ENCODE results near the gene ALG12. TPM values are rescaled to one million over a fixed set of nuclear protein-coding genes. Genes with fewer than 3 reads are reported as not detected.
"Not testable (repeated sequence)": the region's sequence is repeated elsewhere in the genome, so short reads cannot be mapped to it uniquely, and the experiment has no call there.

Gene ALG12
- total RNA-seq, 1 experiment from 2014 or later: 19.6 TPM

DNA sequence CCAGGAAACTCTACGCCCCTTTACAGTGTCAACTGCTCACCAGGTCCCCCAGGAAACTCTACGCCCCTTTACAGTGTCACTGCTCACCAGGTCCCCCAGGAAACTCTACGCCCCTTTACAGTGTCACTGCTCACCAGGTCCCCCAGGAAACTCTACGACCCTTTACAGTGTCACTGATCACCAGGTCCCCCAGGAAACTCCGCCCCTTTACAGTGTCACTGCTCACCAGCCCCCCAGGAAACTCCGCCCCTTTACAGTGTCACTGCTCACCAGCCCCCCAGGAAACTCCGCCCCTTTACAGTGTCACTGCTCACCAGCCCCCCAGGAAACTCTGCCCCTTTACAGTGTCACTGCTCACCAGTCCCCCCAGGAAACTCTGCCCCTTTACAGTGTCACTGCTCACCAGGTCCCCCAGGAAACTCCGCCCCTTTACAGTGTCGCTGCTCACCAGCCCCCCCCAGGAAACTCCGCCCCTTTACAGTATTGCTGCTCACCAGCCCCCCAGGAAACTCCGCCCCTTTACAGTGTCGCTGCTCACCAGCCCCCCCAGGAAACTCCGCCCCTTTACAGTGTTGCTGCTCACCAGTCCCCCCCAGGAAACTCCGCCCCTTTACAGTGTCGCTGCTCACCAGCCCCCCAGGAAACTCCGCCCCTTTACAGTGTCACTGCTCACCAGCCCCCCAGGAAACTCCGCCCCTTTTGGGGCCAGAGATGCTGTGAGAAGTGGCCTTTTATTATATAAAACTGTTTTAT lies 27.0 kb upstream of the ALG12 start:
- not testable (repeated sequence) for H3K4me3 ChIP-seq; H3K27ac ChIP-seq; DNase-seq (ENCODE audit: low read depth in 1 of 2, low spot score in 2 of 2); H3K9me3 ChIP-seq (replicated peaks); H3K27me3 ChIP-seq (replicated peaks); H3K36me3 ChIP-seq; H3K4me1 ChIP-seq (replicated peaks)

DNA sequence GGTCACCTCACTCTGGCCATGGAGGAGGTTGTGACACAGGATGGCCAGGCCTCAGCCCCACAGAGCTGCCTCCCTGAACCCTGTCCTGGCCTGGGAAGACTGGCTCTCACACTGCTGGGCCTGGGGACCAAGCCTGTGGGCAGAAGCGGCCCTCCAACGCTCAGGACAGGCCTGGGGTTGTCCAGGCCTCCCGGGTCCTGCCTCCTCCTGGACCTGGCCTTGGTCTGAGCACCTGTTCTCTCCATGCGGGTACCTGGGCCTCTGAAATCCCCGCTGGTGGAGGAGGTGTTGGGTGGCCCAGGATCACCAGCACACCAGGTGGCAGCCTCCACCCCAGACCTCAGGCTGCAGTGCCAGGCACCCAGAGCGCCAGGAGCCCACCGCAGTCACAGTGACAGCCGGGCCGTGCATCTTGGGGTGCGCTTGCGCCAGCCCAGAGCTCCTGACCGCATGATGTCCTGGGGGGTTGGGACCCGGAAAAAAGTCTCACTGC lies 26.2 kb upstream of the ALG12 start:
- no peaks in the 10 kb centered on the region for H3K36me3 ChIP-seq
- no peak overlapping the region for H3K27ac ChIP-seq
- no peaks in the 10 kb centered on the region for H3K4me1 ChIP-seq (replicated peaks)
- no peaks in the 10 kb centered on the region for H3K27me3 ChIP-seq (replicated peaks)
- H3K9me3 ChIP-seq (replicated peaks): no peaks in the 10 kb centered on the region
- no peak overlapping the region for H3K4me3 ChIP-seq
- no peak for DNase-seq (ENCODE audit: low read depth in 1 of 2, low spot score in 2 of 2)

DNA sequence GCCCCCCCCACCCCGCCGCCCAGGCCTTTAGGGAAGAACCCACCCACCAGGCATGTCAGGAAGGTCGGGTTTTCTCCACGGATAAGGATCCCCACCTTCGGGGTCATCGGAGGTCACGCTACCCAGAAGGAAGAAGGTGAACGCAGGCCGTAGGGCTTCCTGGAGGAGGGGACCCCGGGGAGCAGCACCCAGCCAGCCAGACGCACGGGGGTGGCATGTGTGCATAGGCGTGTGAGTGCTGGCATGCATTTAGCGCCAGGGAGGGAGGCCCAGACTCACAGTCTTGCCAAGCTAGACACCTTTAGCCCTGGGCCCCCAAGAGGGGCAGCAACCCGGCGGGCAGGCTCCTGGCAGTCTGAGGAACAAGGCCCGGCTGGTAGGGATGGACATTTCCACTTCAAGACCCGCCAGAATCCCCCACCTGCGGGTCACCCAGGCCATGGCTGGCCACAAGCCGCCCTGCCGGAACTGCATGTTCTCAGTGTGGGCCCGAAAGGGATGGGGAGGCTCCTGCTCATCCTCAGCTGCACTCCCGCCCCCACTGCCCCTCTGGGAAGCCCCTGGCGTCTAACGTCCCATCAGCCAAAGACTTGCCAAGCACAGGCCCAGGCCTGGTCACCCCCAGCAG lies 25.6 kb upstream of the ALG12 start:
- H3K4me3 ChIP-seq: no peak overlapping the region
- no peaks in the 10 kb centered on the region for H3K36me3 ChIP-seq
- H3K4me1 ChIP-seq (replicated peaks): no peaks in the 10 kb centered on the region
- no peaks in the 10 kb centered on the region for H3K9me3 ChIP-seq (replicated peaks)
- H3K27ac ChIP-seq: no peak overlapping the region
- H3K27me3 ChIP-seq (replicated peaks): no peaks in the 10 kb centered on the region
- no peak for DNase-seq (ENCODE audit: low read depth in 1 of 2, low spot score in 2 of 2)

DNA sequence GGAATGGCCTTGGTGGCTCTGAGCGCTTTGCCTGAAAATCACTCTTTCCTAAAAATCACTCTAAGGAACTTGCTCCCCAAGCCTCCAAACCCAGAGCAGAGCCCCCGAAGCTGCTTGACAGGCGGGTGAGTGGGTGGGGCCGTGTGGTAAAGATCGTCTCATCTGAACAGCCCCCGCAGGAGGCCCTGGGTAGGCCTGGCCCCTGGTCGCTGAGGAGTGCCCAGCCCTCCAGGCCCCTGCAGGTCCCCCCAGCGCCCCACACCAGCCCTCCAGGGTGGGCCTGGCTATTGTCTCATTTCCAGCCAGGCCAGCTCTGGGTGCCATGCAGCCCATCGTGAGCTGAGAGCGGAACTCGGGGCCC lies 25.1 kb upstream of the ALG12 start:
- H3K9me3 ChIP-seq (replicated peaks): no peaks in the 10 kb centered on the region
- no peak for DNase-seq (ENCODE audit: low read depth in 1 of 2, low spot score in 2 of 2)
- H3K36me3 ChIP-seq: no peaks in the 10 kb centered on the region
- no peaks in the 10 kb centered on the region for H3K27me3 ChIP-seq (replicated peaks)
- no peak overlapping the region for H3K27ac ChIP-seq
- no peaks in the 10 kb centered on the region for H3K4me1 ChIP-seq (replicated peaks)
- H3K4me3 ChIP-seq: no peak overlapping the region

DNA sequence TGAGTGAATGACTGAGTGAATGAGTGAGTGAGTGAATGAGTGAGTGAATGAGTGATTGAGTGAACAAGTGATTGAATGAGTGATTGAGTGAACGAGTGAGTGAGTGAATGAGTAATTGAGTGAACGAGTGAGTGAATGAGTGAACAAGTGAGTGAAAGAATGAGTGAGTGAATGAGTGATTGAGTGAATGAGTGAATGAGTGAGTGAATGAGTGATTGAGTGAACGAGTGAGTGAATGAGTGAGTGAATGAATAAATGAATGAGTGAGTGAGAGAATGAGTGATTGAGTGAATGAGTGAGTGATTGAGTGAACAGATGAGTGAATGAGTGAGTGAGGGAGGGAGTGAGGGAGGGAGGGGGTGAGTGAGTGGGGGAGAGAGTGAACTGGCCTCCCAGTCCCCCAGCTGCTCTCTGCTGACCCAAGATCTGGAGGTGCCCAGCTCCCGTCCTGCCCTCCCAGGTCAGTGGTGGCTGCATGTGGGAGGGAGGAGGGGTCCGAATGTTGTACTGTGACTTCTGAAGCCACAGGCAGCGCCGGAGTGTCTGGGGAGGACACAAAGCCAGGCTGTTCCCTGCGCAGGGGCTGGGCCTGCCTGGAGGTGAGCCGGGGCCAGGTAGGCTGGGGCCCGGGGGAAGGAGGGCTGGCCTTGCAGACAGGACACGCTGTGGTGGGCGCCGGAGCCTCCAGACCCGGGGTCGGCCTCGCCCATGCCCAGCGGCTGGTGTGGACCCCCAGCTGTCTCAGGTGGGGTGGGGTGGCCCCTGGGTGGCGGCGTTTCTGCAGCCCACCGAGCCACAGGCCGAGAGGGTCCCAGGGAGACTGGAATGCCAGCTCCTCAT lies 24.5 kb upstream of the ALG12 start:
- no peaks in the 10 kb centered on the region for H3K9me3 ChIP-seq (replicated peaks)
- H3K36me3 ChIP-seq: no peaks in the 10 kb centered on the region
- no peak overlapping the region for H3K4me3 ChIP-seq
- DNase-seq (ENCODE audit: low read depth in 1 of 2, low spot score in 2 of 2): no peak
- H3K4me1 ChIP-seq (replicated peaks): no peaks in the 10 kb centered on the region
- no peak overlapping the region for H3K27ac ChIP-seq
- H3K27me3 ChIP-seq (replicated peaks): no peaks in the 10 kb centered on the region

DNA sequence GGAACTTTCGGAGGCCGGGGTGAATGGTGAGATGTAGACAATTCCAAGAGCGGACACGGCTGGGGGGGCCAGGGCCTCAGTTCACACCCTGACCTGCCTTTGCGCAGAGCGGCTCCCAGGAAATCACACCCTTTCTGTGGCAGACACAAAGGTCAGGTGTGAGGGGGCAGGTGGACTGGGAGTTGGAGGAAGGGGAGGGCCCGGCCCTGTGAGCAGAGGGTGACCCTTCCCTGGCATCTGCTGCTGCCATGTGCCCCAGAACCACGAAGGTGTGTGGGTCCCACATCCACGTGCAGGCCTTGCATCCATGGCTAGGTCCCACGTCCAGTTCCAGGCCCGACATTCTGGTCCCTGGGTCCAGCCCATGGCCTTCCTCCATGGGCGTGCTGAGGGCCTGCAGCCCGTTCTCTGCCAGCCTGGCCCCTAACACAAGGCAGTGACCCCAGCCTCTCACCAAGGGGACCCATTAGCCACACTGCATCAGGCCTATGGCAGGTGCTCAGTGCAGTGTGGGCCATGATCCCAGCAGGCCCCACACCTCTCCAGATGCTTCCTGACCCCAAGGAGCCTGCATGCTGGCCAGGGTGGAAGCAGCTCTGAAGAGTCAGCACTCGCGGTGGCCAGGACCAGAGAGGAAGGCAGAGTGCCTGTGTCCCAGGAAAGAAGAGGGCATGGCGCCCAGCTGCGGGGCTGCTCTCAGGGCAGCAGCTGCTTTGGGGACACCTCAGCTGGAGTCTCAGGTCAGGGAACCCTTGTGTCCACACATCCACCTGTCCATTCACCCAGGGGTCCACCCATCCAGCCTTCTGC lies 23.5 kb upstream of the ALG12 start:
- H3K36me3 ChIP-seq: no peaks in the 10 kb centered on the region
- 0 out of 2 replicates have a peak, but pooled peaks cover 1% of the 10 kb centered on the region for H3K4me1 ChIP-seq (replicated peaks)
- no peaks in the 10 kb centered on the region for H3K9me3 ChIP-seq (replicated peaks)
- H3K27ac ChIP-seq: no peak overlapping the region
- H3K4me3 ChIP-seq: no peak overlapping the region
- no peak for DNase-seq (ENCODE audit: low read depth in 1 of 2, low spot score in 2 of 2)
- no peaks in the 10 kb centered on the region for H3K27me3 ChIP-seq (replicated peaks)

DNA sequence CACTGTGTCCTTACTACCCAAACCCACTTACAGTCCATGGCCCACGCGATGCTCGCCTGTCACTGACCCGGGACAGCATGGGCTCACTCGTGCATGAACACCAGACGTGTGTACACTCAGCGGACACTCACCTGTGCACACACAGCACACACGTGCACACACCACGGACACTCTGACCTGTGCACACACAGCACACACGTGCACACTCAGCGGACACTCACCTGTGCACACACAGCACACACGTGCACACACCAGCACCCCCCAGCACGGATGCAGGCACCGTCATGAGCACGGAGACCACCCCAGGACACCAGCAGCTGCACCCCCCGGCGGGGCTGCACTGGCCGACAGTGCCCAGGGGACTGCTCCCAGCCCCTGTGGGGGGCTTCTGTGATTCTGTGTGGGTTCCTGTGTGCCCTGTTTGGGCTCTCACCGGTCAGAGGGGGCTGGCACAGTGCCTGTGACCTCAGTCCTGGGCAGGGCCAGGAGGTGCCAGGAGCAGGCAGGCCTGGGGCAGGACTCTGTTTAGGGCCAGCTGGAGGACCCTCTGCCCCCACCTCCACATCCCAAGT lies 20.4 kb upstream of the ALG12 start:
- Histone ChIP-seq H3K9me3 (replicated peaks) (no peaks in the 10 kb centered on the region), H3K27ac (no peak overlapping the region), H3K4me3 (no peak overlapping the region), H3K4me1 (replicated peaks) (peaks cover 19% of the 10 kb centered on the region), H3K27me3 (replicated peaks) (no peaks in the 10 kb centered on the region), H3K36me3 (no peaks in the 10 kb centered on the region)
- no peak for DNase-seq (ENCODE audit: low read depth in 1 of 2, low spot score in 2 of 2)

DNA sequence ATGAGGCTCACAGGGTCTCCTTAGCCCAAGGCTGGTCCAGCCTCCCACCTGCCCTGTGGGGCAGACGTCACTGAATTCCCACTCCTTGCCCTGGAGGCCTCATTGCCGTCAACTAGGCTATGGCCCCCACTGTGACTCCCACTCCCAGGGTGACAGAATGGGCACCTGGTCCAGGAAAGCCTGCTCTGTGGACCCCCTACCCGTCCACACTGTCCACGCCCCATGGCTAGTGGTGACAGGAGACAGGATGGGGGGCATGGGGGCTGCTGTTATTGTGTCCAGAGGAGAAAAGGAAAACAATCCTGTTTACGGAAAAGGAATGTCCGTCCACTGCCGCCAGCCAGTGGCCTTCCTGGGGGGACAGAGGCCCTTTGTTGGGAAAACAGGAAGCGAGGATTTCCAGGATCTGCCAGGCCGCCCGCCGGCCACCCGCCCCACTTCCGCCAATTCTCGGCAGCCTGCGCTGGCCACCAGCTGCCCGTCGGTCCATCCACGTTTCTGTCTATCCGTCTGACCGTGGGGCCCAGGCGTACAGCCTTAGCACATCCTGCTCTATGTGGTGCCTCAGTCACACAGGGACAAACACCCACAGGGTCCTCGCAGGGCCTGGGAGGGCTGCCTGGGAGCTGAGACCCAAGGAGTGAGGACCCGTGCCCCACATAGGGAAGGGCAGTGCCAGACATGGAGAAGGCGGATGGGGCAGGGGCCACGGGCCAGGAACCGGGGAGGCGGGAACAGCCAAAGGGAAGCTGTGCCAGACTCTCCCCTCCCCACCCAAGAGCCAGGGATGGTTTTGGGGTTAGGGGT lies 19.7 kb upstream of the ALG12 start:
- Histone ChIP-seq H3K27me3 (replicated peaks) (no peaks in the 10 kb centered on the region), H3K4me3 (no peak overlapping the region), H3K4me1 (replicated peaks) (peaks cover 19% of the 10 kb centered on the region), H3K36me3 (no peaks in the 10 kb centered on the region), H3K27ac (no peak overlapping the region), H3K9me3 (replicated peaks) (no peaks in the 10 kb centered on the region)
- no peak for DNase-seq (ENCODE audit: low read depth in 1 of 2, low spot score in 2 of 2)

DNA sequence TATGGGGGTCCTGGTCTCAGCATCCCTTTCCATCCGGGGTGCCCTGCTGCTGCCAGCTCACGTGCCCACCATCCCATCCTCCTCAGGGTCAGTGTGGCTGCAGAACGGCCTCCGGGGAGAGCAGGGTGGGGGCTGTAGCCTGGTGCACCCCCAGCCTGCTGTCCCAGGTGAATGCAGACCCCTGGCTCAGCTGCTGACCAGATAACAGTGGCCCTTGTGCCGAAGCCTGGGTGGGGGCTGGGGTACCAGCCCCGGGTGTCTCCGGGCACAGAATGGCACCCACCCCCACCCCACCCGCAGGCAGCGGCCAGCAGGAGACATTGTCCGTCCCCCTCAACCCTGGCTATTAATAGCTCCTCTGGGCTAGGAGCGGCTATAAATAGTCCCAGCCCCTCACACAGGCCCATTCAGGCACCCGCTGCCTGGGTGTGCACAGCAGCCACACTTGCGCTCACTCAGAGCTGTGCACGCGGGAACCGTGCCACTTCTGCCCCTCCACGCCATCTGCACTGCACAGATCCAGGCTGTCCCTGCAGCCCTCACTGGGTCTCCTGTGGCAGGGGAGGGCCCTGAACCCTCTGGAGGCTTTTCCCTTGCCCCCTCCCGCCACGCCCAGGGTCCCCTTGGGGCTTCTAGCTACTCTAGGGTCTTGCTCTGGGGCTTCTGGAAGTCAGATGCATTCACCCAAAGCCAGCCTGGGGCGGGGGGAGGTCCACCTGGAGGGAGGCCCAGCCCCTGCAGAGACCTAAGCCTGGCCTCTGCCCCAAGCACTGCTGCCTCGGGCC lies 18.9 kb upstream of the ALG12 start:
- DNase-seq (ENCODE audit: low read depth in 1 of 2, low spot score in 2 of 2): no peak
- Histone ChIP-seq H3K36me3 (no peaks in the 10 kb centered on the region), H3K4me1 (replicated peaks) (peaks cover 19% of the 10 kb centered on the region), H3K27me3 (replicated peaks) (no peaks in the 10 kb centered on the region), H3K27ac (no peak overlapping the region), H3K9me3 (replicated peaks) (no peaks in the 10 kb centered on the region), H3K4me3 (no peak overlapping the region)

DNA sequence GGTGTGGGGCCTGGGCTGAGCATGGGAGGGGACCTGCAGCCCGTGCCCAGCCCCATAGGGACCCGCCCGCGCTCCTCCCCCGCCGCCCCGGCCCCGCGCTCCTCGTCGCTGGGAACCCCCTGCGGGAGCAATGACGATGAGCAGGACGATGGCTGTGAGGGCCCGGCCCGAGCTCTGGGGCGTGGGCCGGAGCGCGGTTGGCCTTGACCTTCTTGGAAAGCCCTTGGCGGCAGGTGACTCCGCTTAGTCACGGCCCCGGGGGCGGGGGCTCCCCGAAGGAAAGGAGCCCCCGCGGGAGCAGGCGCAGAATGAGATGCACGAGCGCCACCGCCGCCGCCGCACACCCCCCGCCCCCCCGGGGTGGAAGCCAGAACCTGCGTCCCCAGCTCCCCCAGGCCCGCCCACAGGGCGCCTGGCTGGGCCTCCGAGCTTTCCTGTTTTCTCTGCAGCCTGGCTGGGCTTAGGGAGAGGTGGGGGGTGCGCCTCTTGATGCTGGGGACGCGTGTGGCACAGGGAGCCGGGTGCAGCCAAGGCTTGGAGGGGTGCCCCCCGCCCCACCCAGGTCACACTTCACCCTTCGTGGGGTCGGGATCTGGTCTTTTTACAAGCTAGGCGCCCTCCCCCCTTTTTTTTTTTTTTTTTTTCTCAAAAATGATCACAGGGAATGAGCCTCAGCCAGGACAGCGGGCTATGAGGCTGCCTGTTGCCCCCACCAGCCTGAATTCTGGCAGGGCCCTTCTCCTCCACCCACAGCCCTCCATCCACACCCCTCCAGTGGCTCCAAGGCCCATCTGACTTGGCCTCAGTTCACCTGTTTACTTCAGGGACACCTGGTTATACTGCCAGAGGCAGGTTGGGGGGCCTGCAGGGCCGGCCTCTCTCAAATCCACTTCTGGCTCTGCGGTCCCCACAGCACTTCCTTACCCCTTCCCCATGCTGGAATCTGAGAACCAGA lies 18.1 kb upstream of the ALG12 start:
- no peaks in the 10 kb centered on the region for H3K36me3 ChIP-seq
- no peaks in the 10 kb centered on the region for H3K27me3 ChIP-seq (replicated peaks)
- no peaks in the 10 kb centered on the region for H3K9me3 ChIP-seq (replicated peaks)
- H3K4me1 ChIP-seq (replicated peaks): peaks cover 19% of the 10 kb centered on the region
- H3K27ac ChIP-seq: no peak overlapping the region; the same call in 1 of the 2 replicates
- DNase-seq (ENCODE audit: low read depth in 1 of 2, low spot score in 2 of 2): peak; percentile 36 to 77
- peak overlapping the region; percentile 28 for H3K4me3 ChIP-seq

DNA sequence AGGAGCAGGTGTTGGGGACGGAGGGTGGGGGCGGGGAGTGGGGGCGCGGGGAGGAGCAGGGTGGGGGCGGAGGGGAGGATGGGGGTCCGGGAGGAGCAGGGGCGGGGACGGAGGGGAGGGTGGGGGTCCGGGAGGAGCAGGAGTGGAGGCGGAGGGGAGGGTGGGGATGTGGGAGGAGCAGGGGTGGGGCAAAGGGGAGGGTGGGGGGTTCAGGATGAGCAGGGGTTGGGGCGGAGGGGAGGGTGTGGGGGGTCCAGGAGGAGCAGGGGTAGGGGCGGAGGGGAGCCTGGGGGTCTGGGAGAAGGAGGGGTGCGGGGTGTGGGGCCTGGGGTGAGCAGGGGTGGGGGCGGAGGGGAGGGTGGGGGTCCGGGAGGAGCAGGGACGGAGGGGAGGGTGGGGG lies 17.3 kb upstream of the ALG12 start:
- H3K27ac ChIP-seq: no peak overlapping the region
- no peaks in the 10 kb centered on the region for H3K36me3 ChIP-seq
- H3K4me1 ChIP-seq (replicated peaks): peaks cover 22% of the 10 kb centered on the region
- no peaks in the 10 kb centered on the region for H3K27me3 ChIP-seq (replicated peaks)
- H3K9me3 ChIP-seq (replicated peaks): no peaks in the 10 kb centered on the region
- DNase-seq (ENCODE audit: low read depth in 1 of 2, low spot score in 2 of 2): no peak
- no peak overlapping the region for H3K4me3 ChIP-seq

Data from SJSA1 (cell line).